HCT116 (cell line): Measurements from ENCODE around the gene ASPN. TPM values are rescaled to one million over a fixed set of nuclear protein-coding genes. Genes with fewer than 3 reads are reported as not detected.

Source experiments
- ATAC-seq: fragments of 200-7000 bp; cut with Tn5 transposase; 2 replicates; pipeline ENCODE4 v1.9.1; 2020; ENCODE audit warnings: mild to moderate bottlenecking, moderate library complexity
- BruUV-seq: library from RNA; stranded (reverse); fragments of 400-500 nt; replicated peaks from 2 replicates; lab custom pipeline; 2021; lab: Mats Ljungman, UMichigan
- CTCF ChIA-PET: fragments of 300-600 bp; sonication (Branson Sonifier 250); formaldehyde crosslinking; loops from one replicate; lab custom pipeline; 2021; ENCODE audit warnings: antibody characterized with exemption; lab: Charles Lee
- POLR2A ChIA-PET: fragments of 300-600, 350-600 bp; sonication (Branson Sonifier 250); formaldehyde crosslinking; loops from one replicate; lab custom pipeline; 2021; ENCODE audit warnings: antibody characterized with exemption; lab: Charles Lee
- RAD21 ChIA-PET, 2 experiments: fragments of 300-600 bp; sonication (Branson Sonifier 250); formaldehyde crosslinking; loops; one replicate each; lab custom pipeline; 2023; ENCODE audit warnings: low total read pairs in 2 of 2; ENCODE audit not compliant: uncharacterized antibody in 2 of 2, unreplicated experiment in 2 of 2, low non-redundant PET in 1 of 2; lab: Charles Lee
- DNase-seq: peaks from one replicate; pipeline ENCODE4 v3.0.0-alpha.2; 2010; ENCODE audit warnings: low read depth, low spot score
- H2AFZ ChIP-seq: fragments of 200-600 bp; shearing (Covaris generic), sonication (generic); 2 replicates; pipeline ENCODE4 v1.6.1; 2017; ENCODE audit warnings: low read depth, mixed run types, mixed read lengths, antibody characterized with exemption, low read length; ENCODE audit not compliant: poor library complexity, severe bottlenecking
- H3K27ac ChIP-seq: 2 replicates; pipeline ENCODE4 v1.5.1; 2012; ENCODE audit warnings: low read depth, low read length
- H3K27me3 ChIP-seq: fragments of 200-600 bp; sonication (generic); 2 replicates; pipeline ENCODE4 v1.6.1; 2016; ENCODE audit warnings: mixed run types, low read length, mixed read lengths; ENCODE audit not compliant: insufficient read depth
- H3K36me3 ChIP-seq, 2 experiments: fragments of 200-500 bp in 1 of 2; fragments of 200-600 bp in 1 of 2; sonication (Bioruptor generic) in 1 of 2; sonication (generic) in 1 of 2; 2 replicates each; pipeline versions ENCODE4 v1.5.1 to v1.6.1; 2014 to 2016; ENCODE audit warnings: low read length in 2 of 2, inconsistent platforms in 1 of 2, mixed read lengths in 1 of 2, mixed run types in 1 of 2; ENCODE audit not compliant: insufficient read depth in 2 of 2, control insufficient read depth in 1 of 2
- H3K4me1 ChIP-seq, 2 experiments: fragments of 200-600 bp in 1 of 2; sonication (generic) in 1 of 2; 2 replicates each; pipeline versions ENCODE4 v1.5.1 to v1.6.1; 2012 to 2017; ENCODE audit warnings: low read length in 2 of 2, inconsistent platforms in 1 of 2, mild to moderate bottlenecking in 1 of 2, mixed read lengths in 1 of 2, mixed run types in 1 of 2, moderate library complexity in 1 of 2; ENCODE audit not compliant: insufficient read depth in 2 of 2, control insufficient read depth in 1 of 2
- H3K4me2 ChIP-seq: fragments of 200-600 bp; sonication (generic); 2 replicates; pipeline ENCODE4 v1.6.1; 2017; ENCODE audit warnings: mixed run types, low read length, mixed read lengths
- H3K4me3 ChIP-seq, 2 experiments: fragments of 200-600 bp in 1 of 2; sonication (generic) in 1 of 2; replicated peaks in 1 of 2; 2 replicates each; pipeline ENCODE4 v1.5.1; 2011 to 2016; ENCODE audit warnings: low read length in 2 of 2, control low read depth in 1 of 2, low read depth in 1 of 2, mild to moderate bottlenecking in 1 of 2, mixed read lengths in 1 of 2, mixed run types in 1 of 2
- H3K79me2 ChIP-seq: fragments of 200-600 bp; sonication (generic); 2 replicates; pipeline ENCODE4 v1.6.1; 2017; ENCODE audit warnings: mild to moderate bottlenecking, mixed run types, low read length, moderate library complexity, mixed read lengths; ENCODE audit not compliant: insufficient read depth
- H3K9ac ChIP-seq: fragments of 200-600 bp; sonication (generic); 2 replicates; pipeline ENCODE4 v1.6.1; 2016; ENCODE audit warnings: low read length, mixed read lengths
- H3K9me2 ChIP-seq: fragments of 200-600 bp; sonication (generic), shearing (Covaris generic); 2 replicates; pipeline ENCODE4 v1.6.1; 2017; ENCODE audit warnings: mixed run types, mild to moderate bottlenecking, moderate library complexity; ENCODE audit not compliant: insufficient read depth
- H3K9me3 ChIP-seq, 2 experiments: fragments of 200-500 bp in 1 of 2; fragments of 200-600 bp in 1 of 2; sonication (Bioruptor generic) in 1 of 2; sonication (generic) in 1 of 2; 2 replicates each; pipeline ENCODE4 v1.6.1; 2014 to 2017; ENCODE audit warnings: low read length in 2 of 2, mixed read lengths in 2 of 2, inconsistent platforms in 1 of 2, low read depth in 1 of 2, mild to moderate bottlenecking in 1 of 2, mixed run types in 1 of 2, moderate library complexity in 1 of 2; ENCODE audit not compliant: control insufficient read depth in 1 of 2, insufficient read depth in 1 of 2
- H4K20me1 ChIP-seq: fragments of 200-600 bp; sonication (generic), shearing (Covaris generic); 2 replicates; pipeline ENCODE4 v1.6.1; 2017; ENCODE audit warnings: mixed run types, mild to moderate bottlenecking, moderate library complexity; ENCODE audit not compliant: insufficient read depth
- ATF3 ChIP-seq: IDR thresholded peaks from 2 replicates; pipeline ENCODE4 v1.6.1; 2012
- CTCF ChIP-seq, 3 experiments: fragments of 200-600 bp in 1 of 3; sonication (generic) in 1 of 3; IDR thresholded peaks in 2 of 3; conservative IDR thresholded peaks in 1 of 3; 2 replicates each; pipeline ENCODE4 v1.5.1; 2012 to 2017; ENCODE audit warnings: low read depth in 2 of 3, low read length in 2 of 3, antibody characterized with exemption in 1 of 3, borderline replicate concordance in 1 of 3, control low read depth in 1 of 3, mild to moderate bottlenecking in 1 of 3, mixed read lengths in 1 of 3, mixed run types in 1 of 3, moderate library complexity in 1 of 3; ENCODE audit not compliant: insufficient read depth in 1 of 3
- EGR1 ChIP-seq: IDR thresholded peaks from 2 replicates; pipeline ENCODE4 v1.6.1; 2012; ENCODE audit warnings: low read depth
- ELF1 ChIP-seq: IDR thresholded peaks from 2 replicates; pipeline ENCODE4 v1.6.1; 2012; ENCODE audit warnings: low read depth, borderline replicate concordance
- POLR2A ChIP-seq: IDR thresholded peaks from 2 replicates; pipeline ENCODE4 v1.7.0; 2011; ENCODE audit warnings: borderline replicate concordance; ENCODE audit not compliant: insufficient read depth, insufficient read length; ENCODE audit errors: extremely low read depth
- SIN3A ChIP-seq: IDR thresholded peaks from 2 replicates; pipeline ENCODE4 v1.6.1; 2012; ENCODE audit warnings: low read depth
- SRF ChIP-seq: IDR thresholded peaks from 2 replicates; pipeline ENCODE4 v1.6.1; 2012; ENCODE audit warnings: low read depth
- YY1 ChIP-seq: IDR thresholded peaks from 2 replicates; pipeline ENCODE4 v1.6.1; 2011; ENCODE audit warnings: low read length, low read depth, moderate library complexity, mild to moderate bottlenecking; ENCODE audit not compliant: insufficient replicate concordance; ENCODE audit errors: extremely low read depth
- ZFX ChIP-seq: fragments of 450-650 bp; IDR thresholded peaks from 2 replicates; pipeline ENCODE4 v1.6.1; 2017
- intact Hi-C: fragments of 100-400 bp; cut with micrococcal nuclease; formaldehyde crosslinking; loops from 2 replicates; pipeline ENCODE4 v1.10.0; 2022
- microRNA-seq: library from miRNA; unstranded; fragments of <30 nt; microRNA quantifications from one replicate; pipeline ENCODE4, GENCODE V29; 2016; ENCODE audit warnings: borderline number of aligned reads
- total RNA-seq: library from RNA; stranded (reverse); gene quantifications from one replicate; pipeline ENCODE4 v1.2.1, GENCODE V29; 2021; ENCODE audit not compliant: unreplicated experiment

ASPN gene
- total RNA-seq, 1 experiment from 2014 or later: not detected

DNA sequence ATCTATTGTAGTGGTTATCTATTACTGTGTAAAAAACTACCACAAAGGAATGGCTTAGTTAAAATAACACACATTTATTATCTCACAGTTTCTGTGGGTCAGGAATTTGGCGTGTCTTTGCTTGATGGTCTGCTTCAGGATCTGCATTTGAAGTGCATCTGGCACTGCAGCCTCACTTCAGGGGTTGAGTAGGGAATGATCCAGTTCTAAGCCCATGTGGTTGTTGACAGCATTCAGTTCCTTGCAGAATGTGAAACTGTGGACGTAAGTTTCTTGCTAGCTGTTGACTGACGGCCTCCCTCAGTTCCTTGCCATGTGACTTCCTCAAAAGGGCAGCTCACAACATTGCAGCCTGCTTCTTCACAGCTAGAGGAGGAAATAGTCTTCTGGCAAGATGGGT is 75.8 kb downstream of the ASPN start:
- H3K27ac ChIP-seq: no peak overlapping the region
- no peak overlapping the region for H3K4me2 ChIP-seq
- H4K20me1 ChIP-seq: no peaks in the 10 kb centered on the region
- H3K36me3 ChIP-seq: no peaks in the 10 kb centered on the region
- no peaks in the 10 kb centered on the region for H3K79me2 ChIP-seq
- ATAC-seq (no peak), DNase-seq (no peak)
- no peaks in the 10 kb centered on the region for H3K4me1 ChIP-seq
- ChIA-PET CTCF (no interaction called here), POLR2A (no interaction called here), RAD21 (no interaction called here)
- intact Hi-C loops: no loop called here
- no peaks in the 10 kb centered on the region for H3K27me3 ChIP-seq
- no peaks in the 10 kb centered on the region for H3K9me3 ChIP-seq
- TF ChIP-seq ZFX: no peak
- no peak for TF ChIP-seq SIN3A
- no peak for TF ChIP-seq ELF1
- no peak for TF ChIP-seq YY1
- no peak for TF ChIP-seq SRF
- TF ChIP-seq CTCF (IDR thresholded peaks at IDR 0.05 in 2 of 3, conservative IDR thresholded peaks at IDR 0.05 in 1 of 3; ENCODE audit: borderline replicate concordance in 1 of 3, insufficient read depth in 1 of 3, low read depth in 2 of 3, low read length in 2 of 3): no peak
- no peak for TF ChIP-seq POLR2A
- TF ChIP-seq ATF3: no peak
- TF ChIP-seq EGR1: no peak
- BruUV-seq: no TSS peak
- H2AFZ ChIP-seq: no peak overlapping the region
- no peaks in the 10 kb centered on the region for H3K9me2 ChIP-seq
- no peak overlapping the region for H3K9ac ChIP-seq
- no peak overlapping the region for H3K4me3 ChIP-seq

Small RNAs within 50 kb of the gene (microRNA-seq; reads per million reads assigned to microRNA genes)
- gene MIR4670: not detected

Other genes starting within 250 kb of the ASPN start
- gene IARS1, start 188.8 kb downstream of the ASPN start, total RNA-seq: 279 TPM
- 48.2 TPM for gene NOL8, start 157.2 kb downstream of the ASPN start, total RNA-seq
- gene CENPP, start 156.6 kb downstream of the ASPN start, total RNA-seq: 7.0 TPM
- 0.15 TPM for gene OGN, start 77.9 kb downstream of the ASPN start, total RNA-seq
- gene OMD, start 58.0 kb downstream of the ASPN start, total RNA-seq: not detected
- gene ECM2, start 53.5 kb upstream of the ASPN start, total RNA-seq: not detected
- 15.4 TPM for gene IPPK, start 187.6 kb upstream of the ASPN start, total RNA-seq